CD4-positive, alpha-beta T cell treated with Interferon alpha-2 for 1 hour (primary cell): ENCODE data around the gene IBA57.
"Not testable (repeated sequence)": the region's sequence is repeated elsewhere in the genome, so short reads cannot be mapped to it uniquely, and the experiment has no call there.

Experiments
- DNase-seq, 2 donors: peaks; one replicate each; pipeline ENCODE4 v3.0.0-alpha.2; 2020 to 2022

IBA57 gene

DNA sequence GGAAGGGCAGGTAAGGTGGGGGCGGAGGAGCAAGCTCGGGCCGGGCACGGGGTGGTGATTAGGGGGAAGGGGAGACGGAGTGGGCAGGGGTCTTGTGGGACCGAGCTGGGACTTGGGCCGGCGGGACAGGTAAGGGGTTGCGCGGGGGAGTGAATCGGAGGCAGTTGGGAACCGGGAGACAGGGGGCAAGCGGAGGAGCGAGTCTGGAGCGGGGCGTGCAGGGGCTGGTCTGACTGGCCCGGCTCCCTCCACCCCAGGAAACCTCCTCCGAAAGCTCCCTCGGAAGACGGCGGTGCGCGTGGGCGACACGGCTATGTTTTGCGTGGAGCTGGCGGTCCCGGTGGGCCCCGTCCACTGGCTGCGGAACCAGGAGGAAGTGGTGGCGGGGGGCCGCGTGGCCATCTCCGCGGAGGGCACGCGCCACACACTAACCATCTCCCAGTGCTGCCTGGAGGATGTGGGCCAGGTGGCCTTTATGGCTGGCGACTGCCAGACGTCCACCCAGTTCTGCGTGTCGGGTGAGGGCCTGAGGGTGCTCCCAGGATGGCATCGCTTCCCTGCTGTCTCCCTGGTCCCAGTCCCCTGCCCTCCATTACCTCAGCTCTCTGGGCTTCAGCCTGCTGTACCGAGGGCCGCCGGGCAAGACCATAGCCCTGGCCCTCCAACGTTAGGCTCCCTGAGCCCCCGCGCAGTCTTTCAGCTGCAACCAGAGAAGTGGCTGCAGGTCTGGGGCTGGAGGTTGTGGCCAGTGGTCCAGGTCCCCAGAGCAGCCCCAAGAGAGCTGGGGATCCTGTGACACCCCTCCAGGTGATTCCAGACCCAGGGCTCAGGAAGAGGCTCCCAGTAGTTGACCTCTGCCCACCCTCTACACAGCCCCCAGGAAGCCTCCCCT, 48.6 kb downstream of the IBA57 start:
- no peak for DNase-seq

- DNase-seq, result no peak
Observed at GRCh38 chr1:228214921-228215662, 49.5 kb downstream of the IBA57 start.

GRCh38 chr1:228215663-228216116, 50.1 kb downstream of the IBA57 start:
- DNase-seq, result no peak

DNA sequence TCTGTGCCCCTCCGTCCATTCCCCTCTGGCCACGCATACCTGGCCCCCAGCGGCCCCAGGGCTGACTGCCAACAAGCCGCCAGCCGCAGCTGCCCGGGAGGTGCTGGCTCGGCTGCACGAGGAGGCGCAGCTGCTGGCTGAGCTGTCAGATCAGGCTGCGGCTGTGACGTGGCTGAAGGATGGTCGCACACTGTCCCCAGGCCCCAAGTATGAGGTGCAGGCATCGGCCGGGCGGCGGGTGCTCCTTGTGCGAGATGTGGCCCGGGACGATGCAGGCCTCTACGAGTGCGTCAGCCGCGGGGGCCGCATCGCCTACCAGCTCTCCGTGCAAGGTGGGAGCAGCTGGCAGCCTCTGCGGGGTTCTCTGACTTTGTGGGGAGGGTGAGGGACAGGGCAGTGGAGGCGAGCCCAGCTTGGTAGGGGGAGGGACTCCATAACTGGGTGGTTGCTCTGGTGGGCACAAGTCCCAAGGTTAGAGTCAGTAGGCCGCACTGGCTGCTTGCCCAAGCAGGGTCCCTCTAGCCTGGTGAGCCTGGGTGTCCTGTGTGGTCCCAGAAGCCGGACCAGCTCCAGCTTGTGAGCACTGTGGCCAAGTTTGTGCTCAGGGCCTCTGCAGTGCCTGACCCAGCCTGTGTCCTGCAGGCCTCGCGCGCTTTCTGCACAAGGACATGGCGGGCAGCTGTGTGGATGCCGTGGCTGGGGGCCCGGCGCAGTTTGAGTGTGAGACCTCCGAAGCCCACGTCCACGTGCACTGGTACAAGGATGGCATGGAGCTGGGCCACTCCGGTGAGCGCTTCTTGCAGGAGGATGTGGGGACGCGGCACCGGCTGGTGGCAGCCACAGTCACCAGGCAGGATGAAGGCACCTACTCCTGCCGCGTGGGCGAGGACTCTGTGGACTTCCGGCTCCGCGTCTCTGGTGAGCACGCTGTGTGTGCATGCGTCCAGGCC, 51.0 kb downstream of the IBA57 start:
- no peak for DNase-seq

DNA sequence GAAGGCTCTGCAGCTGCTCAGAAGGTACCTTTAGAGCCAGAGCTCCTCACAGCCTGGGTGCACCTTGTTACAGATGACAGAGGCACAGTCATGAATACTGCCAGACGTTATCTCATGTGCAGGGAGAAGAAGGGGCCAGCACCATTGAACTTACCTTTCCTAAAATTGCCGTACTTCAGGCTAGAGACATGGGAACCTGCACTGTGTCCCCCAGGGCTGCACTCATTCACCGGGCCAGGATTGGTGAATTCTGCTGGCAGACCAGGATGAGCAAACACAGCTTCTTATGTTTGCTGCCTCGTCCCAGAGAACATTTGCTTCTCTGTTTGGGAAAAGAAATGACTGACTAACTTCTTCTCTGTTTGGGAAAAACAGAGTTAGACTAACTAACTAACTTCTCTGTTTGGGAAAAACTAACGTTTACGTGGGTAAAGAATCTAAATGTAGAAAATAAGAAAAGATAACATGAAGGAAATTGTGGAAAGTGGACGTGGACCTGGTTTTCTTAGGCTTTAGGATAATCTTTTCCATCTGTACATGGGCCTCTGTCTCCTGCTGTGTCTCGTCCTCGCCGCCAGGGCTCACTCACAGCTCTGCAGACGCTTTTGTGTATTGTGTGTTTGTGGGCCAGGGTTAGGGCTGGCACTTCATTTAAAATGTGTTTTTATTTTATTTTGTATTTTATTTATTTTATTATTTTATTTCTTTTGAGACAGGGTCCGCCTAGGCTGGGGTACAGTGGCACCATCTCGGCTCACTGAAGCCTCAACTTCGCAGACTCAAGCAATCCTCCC, 52.1 kb downstream of the IBA57 start:
- DNase-seq, result no peak

DNA sequence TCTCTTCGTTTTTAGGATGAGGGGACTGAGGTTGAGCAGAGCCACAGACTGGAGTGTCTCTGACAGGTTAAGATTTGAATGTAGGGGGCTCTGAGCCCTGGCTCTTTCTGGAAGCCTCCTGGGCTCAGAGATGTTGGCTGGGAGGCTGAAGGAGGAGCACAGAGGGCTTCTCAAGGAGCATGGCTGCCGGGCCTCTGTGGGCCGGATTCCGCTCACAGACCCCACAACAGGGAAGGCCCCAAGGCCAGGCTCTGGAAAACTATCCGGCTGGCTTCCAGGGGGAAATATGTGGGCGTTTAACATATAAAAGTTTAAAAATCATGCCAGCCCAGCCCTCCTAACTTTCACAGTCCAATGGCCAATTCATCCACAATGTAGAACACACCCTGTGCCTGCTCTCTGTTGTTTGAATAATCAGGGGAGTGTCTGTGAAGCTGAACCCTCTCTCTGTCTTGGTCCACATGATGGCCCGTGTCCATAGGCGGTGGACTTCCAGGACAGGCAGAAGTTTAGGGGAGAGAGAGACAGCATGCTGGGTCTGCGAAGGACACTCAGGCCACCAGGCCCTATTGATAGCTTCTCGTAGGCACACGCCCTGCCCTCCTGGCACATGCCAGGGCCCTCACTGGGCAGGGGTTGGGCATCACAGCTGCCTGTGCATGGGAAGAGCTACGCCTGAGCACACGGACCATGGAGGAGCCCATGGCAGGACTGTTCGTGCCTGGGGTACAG, 53.1 kb downstream of the IBA57 start:
- DNase-seq, result no peak

DNA sequence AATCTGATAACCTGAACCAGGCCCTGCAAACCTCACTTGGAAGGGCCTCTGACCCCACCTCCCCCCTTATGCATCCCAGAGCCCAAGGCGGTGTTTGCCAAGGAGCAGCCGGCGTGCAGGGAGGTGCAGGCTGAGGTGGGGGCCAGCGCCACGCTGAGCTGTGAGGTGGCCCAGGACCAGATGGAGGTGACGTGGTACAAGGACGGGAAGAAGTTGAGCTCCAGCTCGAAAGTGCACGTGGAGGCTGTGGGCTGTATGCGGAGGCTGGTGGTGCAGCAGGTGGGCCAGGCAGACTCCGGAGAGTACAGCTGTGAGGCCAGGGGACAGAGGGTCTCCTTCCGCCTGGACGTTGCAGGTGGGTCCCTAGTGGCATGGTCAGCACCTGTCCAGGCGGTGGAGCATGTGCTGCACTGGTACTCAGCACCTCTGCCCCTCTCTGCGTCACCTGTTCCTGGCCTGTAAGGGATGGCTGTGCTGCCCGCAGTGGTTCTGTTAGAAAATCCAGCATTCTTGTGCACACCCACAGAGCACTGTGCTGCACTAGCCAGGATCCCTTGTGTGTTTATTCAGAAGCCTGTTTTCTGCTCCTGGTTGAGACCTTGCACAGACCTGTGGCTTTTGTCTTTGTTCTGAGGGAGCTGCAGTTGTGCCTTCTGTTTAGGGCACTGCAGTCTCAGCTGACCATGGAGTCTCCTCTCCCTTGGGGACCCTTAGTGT, 53.8 kb downstream of the IBA57 start:
- no peak for DNase-seq

GRCh38 chr1:228219962-228220780, 54.6 kb downstream of the IBA57 start:
- no peak for DNase-seq

GRCh38 chr1:228221097-228221496, 55.5 kb downstream of the IBA57 start:
- not testable (repeated sequence) for DNase-seq

GRCh38 chr1:228222548-228222947, 56.9 kb downstream of the IBA57 start:
- no peak for DNase-seq

- DNase-seq, result no peak
Observed at GRCh38 chr1:228224198-228225164, 58.9 kb downstream of the IBA57 start.

- DNase-seq, result no peak
Observed at GRCh38 chr1:228225165-228225710, 59.6 kb downstream of the IBA57 start.

DNA sequence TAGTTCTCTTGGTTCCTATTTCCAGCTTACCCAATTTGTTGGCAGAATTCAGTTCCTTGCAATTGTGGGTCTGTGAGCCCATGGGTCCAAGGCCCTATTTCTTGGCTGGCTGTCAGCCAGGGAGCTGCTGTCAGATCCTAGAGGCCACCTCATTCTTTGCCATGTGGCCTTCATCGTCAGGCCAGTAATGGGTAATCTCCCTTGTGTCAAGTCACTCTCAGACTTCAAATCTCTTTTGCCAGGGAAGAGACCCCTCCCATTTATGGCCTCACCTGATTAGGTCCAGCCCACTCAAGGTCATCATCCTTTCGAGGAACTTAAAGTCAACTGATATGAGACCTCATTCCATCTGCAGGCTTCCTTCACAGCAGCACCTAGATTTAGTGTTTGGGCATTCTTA, 60.1 kb downstream of the IBA57 start:
- no peak for DNase-seq

- no peak for DNase-seq
Observed at GRCh38 chr1:228226141-228226874, 60.7 kb downstream of the IBA57 start.

DNA sequence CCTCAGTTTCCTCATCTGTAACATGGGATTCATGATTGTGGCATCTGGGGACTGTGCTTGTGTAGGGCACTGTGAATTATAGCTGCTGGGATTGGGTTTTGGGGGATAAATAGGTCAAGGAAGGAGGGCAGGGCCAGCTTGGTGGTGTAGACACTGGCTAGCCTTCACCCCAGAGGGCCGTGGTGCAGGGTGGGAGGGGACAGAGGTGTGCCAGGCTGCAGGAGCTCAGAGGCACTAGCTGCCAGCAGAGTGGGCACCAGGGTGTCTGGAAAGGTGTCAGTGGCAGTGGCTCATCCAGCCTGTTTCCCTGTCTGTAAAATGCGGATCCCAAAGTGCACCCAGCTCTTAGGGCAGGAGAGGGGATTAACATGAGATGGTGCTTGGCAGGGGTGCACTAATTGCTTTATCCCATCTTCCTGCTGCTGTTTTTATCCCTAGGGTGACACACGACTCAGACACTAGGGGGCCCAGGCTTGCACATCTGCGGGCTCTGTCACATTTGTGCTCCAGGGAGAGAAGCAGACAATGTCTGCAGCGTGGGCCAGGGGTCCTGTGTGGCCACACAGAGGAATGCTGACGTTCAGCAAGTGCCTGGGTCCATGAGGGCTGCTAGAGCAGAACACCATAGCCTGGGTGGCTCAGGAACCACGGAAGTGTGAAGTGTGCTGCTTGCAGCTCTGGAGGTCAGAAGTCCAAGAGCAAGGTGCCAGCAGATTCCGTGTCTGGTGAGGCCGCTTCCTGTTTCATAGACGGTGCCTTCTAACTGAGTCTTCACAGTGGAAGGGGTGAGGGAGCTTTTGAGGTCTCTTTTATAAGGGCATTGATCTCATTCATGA, 61.6 kb downstream of the IBA57 start:
- no peak for DNase-seq

DNA sequence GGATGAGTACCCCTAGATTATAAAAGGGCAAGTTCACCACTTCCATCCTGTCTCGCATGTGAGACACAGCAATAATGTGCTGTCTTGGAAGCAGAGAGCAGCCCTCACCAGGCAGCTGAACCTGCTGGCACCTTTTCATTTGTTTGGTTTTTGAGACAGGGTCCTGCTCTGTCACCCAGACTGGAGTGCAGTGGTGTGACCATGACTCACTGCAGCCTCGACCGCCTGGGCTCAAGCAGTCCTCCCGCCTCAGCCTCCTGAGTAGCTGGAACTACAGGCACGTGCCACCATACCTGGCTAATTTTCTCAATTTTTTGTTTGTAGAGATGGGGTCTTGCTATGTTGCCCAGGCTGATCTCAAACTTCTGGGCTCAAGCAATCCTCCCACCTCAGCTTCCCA, 62.5 kb downstream of the IBA57 start:
- DNase-seq, result not testable (repeated sequence)
